HG02852 (cell line): ENCODE measurements around the gene EBF3.

ENCODE experiments used
- ATAC-seq: cut with Tn5 transposase; IDR thresholded peaks from one replicate; pipeline ENCODE4 v1.9.1; 2021; ENCODE audit warnings: mild to moderate bottlenecking, moderate library complexity; ENCODE audit not compliant: unreplicated experiment

EBF3 gene

GRCh38 chr10:129945526-129945925 lies 18.5 kb downstream of the EBF3 start:
- no peak for ATAC-seq

- no peak for ATAC-seq
Measured at GRCh38 chr10:129945064-129945463, 19.0 kb downstream of the EBF3 start.

- ATAC-seq = no peak
Measured at GRCh38 chr10:129944456-129944855, 19.6 kb downstream of the EBF3 start.

- ATAC-seq = no peak
Measured at GRCh38 chr10:129942936-129943715, 20.9 kb downstream of the EBF3 start.

GRCh38 chr10:129942391-129942790 lies 21.7 kb downstream of the EBF3 start:
- no peak for ATAC-seq

- ATAC-seq = no peak
Measured at GRCh38 chr10:129942019-129942277, 22.1 kb downstream of the EBF3 start.

GRCh38 chr10:129941199-129942018 lies 22.7 kb downstream of the EBF3 start:
- no peak for ATAC-seq

- no peak for ATAC-seq
Measured at GRCh38 chr10:129940617-129941198, 23.4 kb downstream of the EBF3 start.

- no peak for ATAC-seq
Measured at GRCh38 chr10:129939416-129940275, 24.4 kb downstream of the EBF3 start.

GRCh38 chr10:129938460-129938859 lies 25.6 kb downstream of the EBF3 start:
- ATAC-seq = no peak

GRCh38 chr10:129937351-129937751 lies 26.7 kb downstream of the EBF3 start:
- no peak for ATAC-seq

- no peak for ATAC-seq
Measured at GRCh38 chr10:129936923-129937300, 27.2 kb downstream of the EBF3 start.

- no peak for ATAC-seq
Measured at GRCh38 chr10:129936266-129936922, 27.7 kb downstream of the EBF3 start.

- ATAC-seq = no peak
Measured at GRCh38 chr10:129935867-129936152, 28.3 kb downstream of the EBF3 start.

GRCh38 chr10:129935102-129935866 lies 28.8 kb downstream of the EBF3 start:
- no peak for ATAC-seq

- ATAC-seq = no peak
Measured at GRCh38 chr10:129934196-129934925, 29.7 kb downstream of the EBF3 start.

GRCh38 chr10:129933456-129934092 lies 30.5 kb downstream of the EBF3 start:
- ATAC-seq = no peak

GRCh38 chr10:129932751-129933433 lies 31.2 kb downstream of the EBF3 start:
- ATAC-seq = no peak
